Activated naive CD8-positive, alpha-beta T cell (primary cell): ENCODE measurements around the gene NOSIP.

Source experiments
- H3K27ac Mint-ChIP-seq: one replicate; pipeline ENCODE4 v1.8.0; 2021; ENCODE audit warnings: mixed read lengths
- H3K27me3 Mint-ChIP-seq: one replicate; pipeline ENCODE4 v1.8.0; 2021; ENCODE audit warnings: mixed read lengths
- H3K36me3 Mint-ChIP-seq: one replicate; pipeline ENCODE4 v1.8.0; 2021; ENCODE audit warnings: mixed read lengths
- H3K4me1 Mint-ChIP-seq: one replicate; pipeline ENCODE4 v1.8.0; 2021; ENCODE audit warnings: low read depth, mixed read lengths
- H3K4me3 Mint-ChIP-seq: one replicate; pipeline ENCODE4 v1.8.0; 2021; ENCODE audit warnings: mild to moderate bottlenecking, mixed read lengths
- H3K9me3 Mint-ChIP-seq: one replicate; pipeline ENCODE4 v1.8.0; 2021; ENCODE audit warnings: low read depth, mixed read lengths

NOSIP gene

DNA sequence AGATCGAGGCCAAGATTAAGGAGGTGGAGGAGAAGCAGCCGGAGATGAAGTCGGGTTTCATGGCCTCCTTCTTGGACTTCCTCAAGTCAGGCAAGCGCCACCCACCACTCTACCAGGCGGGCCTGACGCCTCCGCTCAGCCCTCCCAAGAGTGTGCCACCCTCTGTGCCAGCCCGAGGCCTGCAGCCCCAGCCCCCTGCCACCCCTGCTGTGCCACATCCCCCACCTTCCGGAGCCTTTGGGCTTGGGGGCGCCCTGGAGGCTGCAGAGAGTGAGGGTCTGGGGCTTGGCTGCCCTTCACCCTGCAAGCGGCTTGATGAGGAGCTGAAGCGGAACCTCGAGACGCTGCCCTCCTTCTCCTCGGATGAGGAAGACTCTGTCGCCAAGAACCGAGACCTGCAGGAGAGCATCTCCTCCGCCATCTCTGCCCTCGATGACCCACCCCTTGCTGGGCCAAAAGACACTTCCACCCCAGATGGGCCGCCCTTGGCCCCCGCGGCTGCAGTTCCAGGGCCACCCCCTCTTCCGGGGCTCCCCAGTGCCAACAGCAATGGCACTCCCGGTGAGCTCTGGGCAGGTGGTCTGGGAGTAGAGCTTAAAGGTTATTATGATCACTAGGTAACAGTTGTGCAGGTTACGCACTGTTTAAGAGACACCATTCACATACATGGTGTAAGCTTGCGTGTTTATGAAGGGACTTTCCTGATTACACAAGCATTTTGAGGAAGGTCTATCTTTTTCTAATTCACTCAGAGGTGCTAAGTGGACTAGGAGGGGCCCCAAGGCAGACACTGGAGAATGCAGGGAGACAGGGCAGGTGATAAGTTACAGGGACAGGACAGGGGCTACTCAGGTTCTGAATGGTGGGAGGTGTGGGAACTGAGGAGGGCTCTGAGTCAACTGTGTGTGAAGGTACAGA is 19.3 kb upstream of the NOSIP start:
- Mint-ChIP-seq H3K4me1 (peaks cover 15% of the 10 kb centered on the region), H3K36me3 (no peaks in the 10 kb centered on the region), H3K27ac (peak overlapping the region; percentile 58), H3K4me3 (no peak overlapping the region), H3K27me3 (no peaks in the 10 kb centered on the region), H3K9me3 (no peaks in the 10 kb centered on the region)

DNA sequence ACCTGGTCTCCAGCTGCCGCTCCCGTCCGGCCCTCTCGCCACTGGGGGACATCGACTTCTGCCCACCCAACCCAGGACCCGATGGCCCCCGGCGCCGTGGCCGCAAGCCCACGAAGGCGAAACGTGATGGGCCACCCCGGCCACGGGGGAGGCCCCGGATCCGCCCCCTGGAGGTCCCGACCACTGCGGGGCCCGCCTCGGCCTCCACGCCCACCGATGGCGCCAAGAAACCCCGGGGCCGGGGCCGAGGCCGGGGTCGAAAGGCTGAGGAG is 17.3 kb upstream of the NOSIP start:
- H3K9me3 Mint-ChIP-seq, result no peaks in the 10 kb centered on the region
- H3K4me3 Mint-ChIP-seq, result no peak overlapping the region
- H3K36me3 Mint-ChIP-seq, result peaks cover 4% of the 10 kb centered on the region
- no peak overlapping the region for H3K27ac Mint-ChIP-seq
- H3K27me3 Mint-ChIP-seq, result no peaks in the 10 kb centered on the region
- H3K4me1 Mint-ChIP-seq, result peaks cover 25% of the 10 kb centered on the region

DNA sequence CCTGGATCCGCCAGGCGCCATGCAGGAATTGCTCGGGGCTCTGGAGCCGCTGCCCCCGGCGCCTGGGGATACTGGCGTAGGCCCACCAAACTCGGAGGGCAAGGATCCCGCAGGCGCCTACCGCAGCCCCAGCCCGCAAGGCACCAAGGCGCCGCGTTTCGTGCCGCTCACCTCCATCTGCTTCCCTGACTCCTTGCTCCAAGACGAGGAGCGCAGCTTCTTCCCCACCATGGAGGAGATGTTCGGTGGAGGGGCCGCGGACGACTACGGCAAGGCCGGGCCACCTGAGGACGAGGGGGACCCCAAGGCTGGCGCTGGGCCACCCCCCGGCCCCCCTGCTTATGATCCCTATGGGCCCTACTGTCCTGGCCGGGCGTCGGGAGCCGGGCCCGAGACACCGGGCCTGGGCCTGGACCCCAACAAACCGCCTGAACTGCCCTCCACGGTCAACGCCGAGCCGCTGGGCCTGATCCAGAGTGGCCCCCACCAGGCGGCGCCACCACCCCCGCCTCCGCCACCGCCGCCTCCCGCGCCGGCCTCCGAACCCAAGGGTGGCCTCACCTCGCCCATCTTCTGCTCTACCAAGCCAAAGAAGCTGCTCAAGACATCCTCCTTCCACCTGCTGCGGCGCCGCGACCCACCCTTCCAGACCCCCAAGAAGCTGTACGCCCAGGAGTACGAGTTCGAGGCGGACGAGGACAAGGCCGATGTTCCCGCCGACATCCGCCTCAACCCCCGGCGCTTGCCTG is 16.8 kb upstream of the NOSIP start:
- H3K36me3 Mint-ChIP-seq, result peaks cover 4% of the 10 kb centered on the region
- H3K4me3 Mint-ChIP-seq, result no peak overlapping the region

DNA sequence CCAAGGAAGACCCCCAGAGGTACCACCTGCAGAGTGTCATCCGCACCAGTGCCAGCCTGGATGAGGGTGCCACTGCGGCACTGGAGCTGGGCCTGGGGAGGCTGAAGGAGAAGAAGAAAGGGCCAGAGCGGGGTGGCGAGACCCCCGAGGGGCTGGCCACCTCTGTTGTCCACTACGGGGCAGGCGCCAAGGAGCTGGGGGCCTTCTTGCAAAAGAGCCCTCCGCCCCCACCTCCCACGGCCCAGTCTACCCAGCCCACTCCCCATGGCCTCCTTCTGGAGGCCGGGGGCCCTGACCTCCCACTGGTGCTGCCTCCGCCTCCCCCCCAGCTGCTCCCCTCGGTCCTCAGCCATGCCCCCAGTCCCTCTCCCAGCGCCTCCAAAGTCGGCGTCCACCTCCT is 16.1 kb upstream of the NOSIP start:
- H3K36me3 Mint-ChIP-seq, result peaks cover 4% of the 10 kb centered on the region
- no peak overlapping the region for H3K27ac Mint-ChIP-seq
- H3K9me3 Mint-ChIP-seq, result no peaks in the 10 kb centered on the region
- H3K4me1 Mint-ChIP-seq, result peaks cover 25% of the 10 kb centered on the region
- H3K4me3 Mint-ChIP-seq, result no peak overlapping the region
- H3K27me3 Mint-ChIP-seq, result no peaks in the 10 kb centered on the region

More for the DNA sequence above, 16.8 kb upstream of the NOSIP start:
- Mint-ChIP-seq H3K4me1 (peaks cover 28% of the 10 kb centered on the region), H3K27me3 (no peaks in the 10 kb centered on the region), H3K27ac (no peak overlapping the region), H3K9me3 (no peaks in the 10 kb centered on the region)

DNA sequence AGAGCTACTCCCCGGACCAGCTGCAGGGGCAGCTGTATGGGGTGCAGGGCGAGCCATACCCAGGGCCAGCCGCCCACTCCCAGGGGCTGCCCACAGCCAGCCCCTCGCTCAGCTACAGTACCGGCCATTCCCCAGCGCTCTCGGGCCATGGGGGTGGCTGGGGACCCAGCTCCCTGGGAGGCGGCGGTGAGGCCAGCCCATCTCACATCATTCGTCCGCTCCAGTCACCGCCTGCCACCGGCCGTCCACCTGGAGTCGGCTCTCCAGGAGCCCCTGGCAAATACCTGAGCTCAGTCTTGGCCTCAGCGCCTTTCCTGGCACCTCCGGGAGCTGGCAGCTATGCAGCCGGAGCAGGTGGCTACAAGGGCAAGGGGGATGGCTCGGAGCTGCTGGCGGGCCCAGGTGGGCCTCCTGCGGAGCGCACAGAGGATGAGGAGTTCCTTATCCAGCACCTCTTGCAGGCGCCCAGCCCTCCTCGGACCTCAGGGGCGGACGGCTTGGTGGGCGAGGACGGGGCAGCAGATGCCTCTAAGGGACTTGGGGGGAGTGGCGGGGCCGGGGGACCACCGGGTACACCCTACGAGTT is 15.6 kb upstream of the NOSIP start:
- Mint-ChIP-seq H3K4me1 (peaks cover 21% of the 10 kb centered on the region), H3K36me3 (peaks cover 4% of the 10 kb centered on the region), H3K9me3 (no peaks in the 10 kb centered on the region), H3K27ac (no peak overlapping the region), H3K27me3 (no peaks in the 10 kb centered on the region), H3K4me3 (no peak overlapping the region)

DNA sequence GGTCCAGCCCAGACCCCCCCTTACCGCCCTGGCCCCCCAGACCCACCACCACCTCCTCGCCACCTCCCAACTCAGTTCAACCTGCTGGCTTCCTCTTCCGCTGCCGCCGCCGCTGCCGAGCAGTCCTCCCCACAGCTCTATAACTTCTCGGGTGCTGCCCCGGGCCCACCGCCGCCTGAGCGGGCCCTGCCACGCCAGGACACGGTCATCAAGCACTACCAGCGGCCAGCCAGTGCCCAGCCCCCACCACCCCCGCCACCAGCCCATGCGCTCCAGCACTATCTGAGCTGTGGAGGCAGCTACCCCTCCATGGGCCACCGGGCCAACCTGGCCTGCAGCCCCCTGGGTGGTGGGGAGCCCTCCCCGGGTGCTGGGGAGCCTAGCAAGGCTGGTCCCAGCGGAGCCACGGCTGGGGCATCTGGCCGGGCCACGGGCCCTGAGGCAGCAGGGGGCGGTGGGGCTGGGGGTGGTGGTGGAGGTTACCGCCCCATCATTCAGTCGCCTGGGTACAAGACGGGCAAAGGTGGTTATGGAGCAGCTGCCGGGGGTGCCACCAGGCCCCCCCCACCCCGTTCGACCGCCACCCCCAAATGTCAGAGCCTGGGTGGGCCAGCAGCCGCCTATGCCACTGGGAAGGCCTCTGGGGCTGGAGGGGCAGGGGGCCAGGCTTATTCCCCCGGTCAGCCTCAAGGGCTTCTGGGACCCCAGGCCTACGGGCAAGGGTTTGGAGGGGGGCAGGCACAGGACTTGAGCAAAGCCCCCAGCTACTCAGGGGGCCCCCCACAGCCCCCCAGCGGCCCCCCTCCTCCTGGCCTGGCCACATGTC is 14.8 kb upstream of the NOSIP start:
- Mint-ChIP-seq H3K27me3 (no peaks in the 10 kb centered on the region), H3K4me3 (no peak overlapping the region), H3K36me3 (peaks cover 4% of the 10 kb centered on the region), H3K9me3 (no peaks in the 10 kb centered on the region), H3K4me1 (peaks cover 23% of the 10 kb centered on the region), H3K27ac (no peak overlapping the region)

DNA sequence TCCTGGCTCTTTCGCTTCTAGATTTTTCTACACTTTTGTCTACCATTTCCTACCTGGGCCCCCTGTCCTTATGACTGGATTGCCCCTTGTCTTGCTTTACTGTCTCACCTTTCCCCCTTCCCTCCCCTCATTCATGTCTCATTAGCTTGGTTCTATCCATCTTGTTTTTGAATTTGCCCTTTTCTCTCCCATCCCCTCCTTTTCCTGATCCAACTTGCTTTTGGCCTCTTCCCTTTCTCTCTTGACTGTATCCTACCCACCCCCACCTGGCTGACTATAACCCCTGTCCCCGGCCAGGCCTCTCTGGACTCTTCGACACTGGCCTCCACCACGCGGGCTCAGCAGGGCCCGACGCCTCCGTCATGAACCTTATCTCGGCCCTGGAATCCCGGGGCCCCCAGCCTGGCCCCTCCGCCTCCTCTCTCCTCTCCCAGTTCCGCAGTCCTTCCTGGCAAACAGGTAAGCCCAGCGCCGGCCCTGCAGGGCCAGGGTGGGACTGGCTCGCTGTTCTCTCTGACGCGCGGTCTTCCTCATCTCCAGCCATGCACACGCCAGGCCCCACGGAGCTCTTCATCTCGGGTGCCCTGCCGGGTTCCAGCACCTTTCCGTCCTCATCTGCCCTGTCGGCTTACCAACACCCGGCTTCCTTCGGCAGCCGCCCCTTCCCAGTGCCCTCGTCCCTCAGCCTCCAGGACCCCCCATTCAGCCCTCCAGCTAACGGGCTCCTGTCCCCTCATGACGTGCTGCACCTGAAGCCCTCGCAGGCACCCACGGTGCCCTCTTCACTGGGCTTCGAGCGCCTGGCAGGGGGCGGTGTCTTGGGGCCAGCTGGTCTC is 14.0 kb upstream of the NOSIP start:
- Mint-ChIP-seq H3K4me1 (peaks cover 27% of the 10 kb centered on the region), H3K27ac (peak overlapping the region; percentile 83), H3K27me3 (no peaks in the 10 kb centered on the region), H3K36me3 (peaks cover 4% of the 10 kb centered on the region), H3K4me3 (peak overlapping the region; percentile 88), H3K9me3 (no peaks in the 10 kb centered on the region)

DNA sequence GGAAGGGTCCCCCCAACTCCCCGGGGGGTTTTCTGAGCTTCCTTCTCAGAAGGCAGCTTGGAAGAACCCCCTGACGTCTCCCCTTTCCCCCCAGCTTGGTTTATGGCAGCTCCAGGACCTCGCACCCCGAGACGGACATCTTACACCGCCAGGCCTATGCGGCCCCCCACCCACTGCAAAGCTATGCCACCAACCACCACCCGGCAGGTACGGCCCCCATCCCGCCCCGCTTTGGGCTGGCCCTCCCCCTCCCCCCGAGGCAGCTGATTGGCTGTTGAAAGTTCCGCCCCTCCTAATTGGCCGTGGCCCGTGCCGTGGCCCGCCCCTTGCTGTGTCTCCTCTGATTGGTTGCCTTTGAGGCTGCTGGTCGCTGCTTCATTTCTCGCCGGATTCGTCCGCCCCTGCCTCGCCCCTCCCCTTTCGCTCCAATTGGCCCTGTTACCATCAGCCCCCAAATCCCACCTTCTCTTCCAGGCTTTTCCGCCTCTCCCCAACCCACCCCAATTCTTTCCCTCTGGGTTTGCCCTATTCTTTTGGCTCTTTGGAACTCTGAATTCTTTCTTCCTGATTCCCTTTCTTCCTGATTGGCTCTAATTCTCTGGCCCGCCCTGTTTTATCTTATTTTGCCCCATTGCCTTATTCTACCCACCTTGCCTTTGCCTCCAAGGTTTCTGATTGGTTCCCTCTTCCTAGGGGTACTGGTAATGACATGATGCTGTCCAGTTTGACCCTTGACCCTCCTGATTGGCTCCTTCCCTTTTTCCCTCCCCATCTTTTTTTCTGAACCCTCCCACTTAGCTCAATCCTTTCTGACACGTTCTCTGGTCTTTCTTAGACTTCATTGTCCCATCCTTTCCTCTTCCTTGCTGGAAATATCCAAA is 13.1 kb upstream of the NOSIP start:
- H3K4me1 Mint-ChIP-seq, result peaks cover 32% of the 10 kb centered on the region
- no peaks in the 10 kb centered on the region for H3K9me3 Mint-ChIP-seq
- peak overlapping the region; percentile 83 for H3K27ac Mint-ChIP-seq
- H3K4me3 Mint-ChIP-seq, result peak overlapping the region; percentile 88
- H3K36me3 Mint-ChIP-seq, result peaks cover 4% of the 10 kb centered on the region
- no peaks in the 10 kb centered on the region for H3K27me3 Mint-ChIP-seq

DNA sequence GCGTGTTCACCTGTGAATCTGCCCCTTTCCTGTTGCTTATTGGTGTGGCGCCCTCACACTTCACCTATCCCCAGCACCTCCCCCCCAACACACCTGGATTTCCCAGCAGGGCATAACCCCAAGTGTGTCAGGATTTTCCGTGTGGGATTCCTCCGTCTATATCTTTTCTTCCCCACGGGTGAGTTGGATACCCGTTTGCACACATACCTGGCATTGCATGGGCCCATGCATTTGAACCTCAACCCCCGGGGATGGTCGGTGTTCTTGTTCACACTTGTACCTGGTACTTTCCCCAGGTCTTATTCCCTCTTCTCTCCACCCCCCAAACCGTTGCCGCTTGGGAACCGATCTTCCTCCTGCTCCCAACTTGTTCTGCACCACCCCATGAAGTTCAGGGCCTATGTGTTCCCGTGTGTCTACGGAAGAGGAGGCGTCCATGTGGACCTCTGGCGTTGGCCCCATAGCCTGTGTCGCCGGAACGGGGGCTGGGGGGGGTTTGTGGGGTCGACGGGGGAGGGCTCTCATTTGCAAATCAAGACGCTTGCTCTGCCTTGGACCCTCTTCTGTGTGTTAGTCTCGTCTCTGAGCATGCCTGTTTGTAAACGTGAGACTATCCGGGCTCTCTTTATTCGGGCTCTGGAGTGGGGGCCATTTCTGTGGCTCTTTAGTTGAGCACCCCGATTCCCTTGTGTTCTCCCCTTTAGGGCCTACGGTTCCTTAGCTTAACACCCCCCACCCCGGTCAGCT is 12.3 kb upstream of the NOSIP start:
- Mint-ChIP-seq H3K4me3 (peak overlapping the region; percentile 88), H3K36me3 (peaks cover 4% of the 10 kb centered on the region), H3K4me1 (peaks cover 30% of the 10 kb centered on the region), H3K27ac (peak overlapping the region; percentile 83), H3K27me3 (no peaks in the 10 kb centered on the region), H3K9me3 (no peaks in the 10 kb centered on the region)

DNA sequence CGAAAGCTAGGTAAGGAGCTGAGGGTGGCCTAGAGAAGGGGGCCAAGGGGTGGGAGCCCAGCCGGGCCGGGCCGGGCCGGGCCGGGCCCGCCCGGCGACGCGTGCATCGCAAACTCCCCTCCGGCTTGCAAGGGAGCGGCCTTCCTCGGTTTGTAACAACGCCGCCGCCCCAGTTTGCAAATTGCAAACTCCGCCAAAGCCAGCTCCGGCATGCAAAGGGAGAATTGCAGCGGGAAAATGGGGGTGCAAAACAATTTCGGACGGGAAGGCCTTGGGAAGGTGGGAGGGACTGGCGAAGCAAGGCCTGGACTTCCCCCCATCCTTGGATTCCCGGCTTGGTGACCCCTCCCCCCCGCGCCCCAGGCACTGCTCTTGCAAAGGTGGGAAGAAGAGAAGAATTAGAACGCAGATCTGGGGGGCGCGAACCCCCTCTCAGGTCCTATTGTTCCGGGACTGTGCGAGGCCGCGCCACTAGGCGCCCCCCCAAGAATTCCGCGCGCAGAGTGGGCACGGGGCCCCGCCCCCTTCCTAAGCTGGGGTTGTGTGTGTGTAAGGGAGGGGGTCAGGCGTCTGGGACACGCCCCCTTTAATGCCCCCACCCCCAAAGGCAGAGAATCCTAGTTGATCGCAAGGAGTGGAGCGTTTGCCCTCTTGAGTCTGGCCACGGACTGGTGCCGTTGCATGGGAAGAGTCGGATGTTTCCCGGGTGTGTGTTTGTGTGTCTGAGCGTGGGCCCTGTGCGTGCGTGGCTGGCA is 11.6 kb upstream of the NOSIP start:
- Mint-ChIP-seq H3K4me1 (peaks cover 30% of the 10 kb centered on the region), H3K36me3 (peaks cover 4% of the 10 kb centered on the region), H3K27me3 (no peaks in the 10 kb centered on the region), H3K9me3 (no peaks in the 10 kb centered on the region), H3K4me3 (peak overlapping the region; percentile 88), H3K27ac (peak overlapping the region; percentile 83)

DNA sequence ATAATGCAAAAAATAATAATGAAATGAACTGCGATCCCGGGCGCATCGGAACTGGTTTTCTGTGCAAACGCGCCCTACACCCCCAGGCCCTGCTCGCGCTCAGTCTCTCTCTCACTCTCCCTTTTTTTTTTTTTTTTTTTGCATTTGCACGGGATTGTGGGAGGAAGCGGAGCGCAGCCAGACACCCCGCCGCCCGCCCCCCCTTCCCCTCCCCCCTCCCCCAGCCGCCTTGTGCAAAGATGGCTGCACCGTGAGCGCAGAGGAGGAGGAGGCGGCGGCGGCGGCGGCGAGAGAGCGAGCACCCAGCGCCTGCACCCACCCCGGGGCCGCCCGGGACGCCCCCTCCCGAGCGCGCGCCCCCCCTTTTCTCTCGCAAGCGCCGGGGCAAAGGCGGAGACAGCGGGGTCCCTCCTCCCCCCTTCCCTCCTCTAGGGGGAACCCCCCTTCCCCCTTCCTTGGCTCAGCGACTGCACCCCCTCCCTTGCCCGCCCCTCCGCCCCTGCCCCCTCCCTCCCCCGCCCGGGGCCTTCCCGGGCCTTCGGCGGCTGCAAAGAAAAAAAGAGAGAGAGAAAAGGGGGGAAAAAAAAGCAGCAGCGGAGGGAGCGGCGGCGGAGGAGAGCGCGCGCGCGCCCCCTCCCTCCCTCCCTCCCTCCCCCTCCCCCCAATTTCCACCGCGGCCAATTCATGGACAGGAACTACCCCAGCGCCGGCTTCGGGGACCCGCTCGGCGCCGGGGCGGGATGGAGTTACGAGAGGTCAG is 10.8 kb upstream of the NOSIP start, which contains the start of gene PRR12:
Gene PRR12, plus strand, starts transcription at position 212 of the 760 bp plus-strand sequence. Its CDS starts 473 bp downstream, at position 685.
- peaks cover 30% of the 10 kb centered on the region for H3K4me1 Mint-ChIP-seq
- H3K4me3 Mint-ChIP-seq, result peak within 1 kb of the TSS; percentile 88
- H3K9me3 Mint-ChIP-seq, result no peaks in the 10 kb centered on the region
- H3K36me3 Mint-ChIP-seq, result peaks cover 4% of the 10 kb centered on the region
- H3K27ac Mint-ChIP-seq, result peak within 1 kb of the TSS; percentile 92
- no peaks in the 10 kb centered on the region for H3K27me3 Mint-ChIP-seq
